Thyroid gland (tissue), 4 donors: ENCODE measurements around the gene HOXA3.

Experiments
- CTCF ChIP-seq, 6 experiments: fragments of 200-600 bp in 3 of 6; fragments of 450-650 bp in 3 of 6; sonication (generic) in 3 of 6; IDR thresholded peaks; one replicate each; pipeline ENCODE4 v1.5.1; 2016 to 2019; ENCODE audit warnings: antibody characterized with exemption in 6 of 6, mild to moderate bottlenecking in 2 of 6, inconsistent platforms in 1 of 6, moderate library complexity in 1 of 6
- POLR2A ChIP-seq, 2 donors: fragments of 450-650 bp; IDR thresholded peaks; one replicate each; pipeline ENCODE4 v1.6.1; 2017; ENCODE audit warnings: antibody characterized with exemption in 2 of 2, mild to moderate bottlenecking in 2 of 2, moderate library complexity in 1 of 2

DNA sequence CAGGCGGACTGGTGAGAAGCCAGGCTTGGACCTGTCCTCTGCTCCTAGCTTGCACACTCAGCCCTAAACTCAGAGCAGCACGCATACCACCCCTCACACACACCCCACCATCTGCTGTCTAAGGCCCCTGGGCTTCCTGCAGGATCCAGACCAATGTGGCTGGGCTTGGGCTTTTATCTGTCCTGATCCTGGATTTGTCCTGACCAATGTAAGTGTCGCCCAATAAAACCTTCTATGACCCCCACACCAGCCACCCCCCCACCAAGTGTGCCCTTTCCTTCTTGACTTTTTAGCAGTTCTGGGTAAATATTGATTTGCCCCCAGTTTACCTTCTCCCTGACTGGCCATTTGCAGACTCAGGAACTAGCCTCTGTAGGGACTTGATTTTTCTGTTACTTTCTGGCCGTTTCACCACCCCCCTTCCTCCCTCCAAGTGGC lies 49.2 kb upstream of the HOXA3 start:
- TF ChIP-seq CTCF (IDR thresholded peaks at IDR 0.05): no peak
- no peak for TF ChIP-seq POLR2A (IDR thresholded peaks at IDR 0.05)
